ENCODE measurements around the gene GLOD5. TPM values are rescaled to one million over a fixed set of nuclear protein-coding genes. Genes with fewer than 3 reads are reported as not detected.

The GLOD5 gene
- total RNA-seq, 1 experiment from 2014 or later, result not detected

GRCh38 chrX:48785186-48785539, 23.6 kb downstream of the GLOD5 start:
- no peak for DNase-seq (ENCODE audit: low read depth, low spot score)
- TF ChIP-seq POLR2AphosphoS5 (IDR thresholded peaks at IDR 0.05; ENCODE audit: low read depth, low read length) (no peak), REST (IDR thresholded peaks at IDR 0.05; ENCODE audit: insufficient read depth in 1 of 2, low read depth in 2 of 2, low read length in 1 of 2) (no peak), SIN3A (IDR thresholded peaks at IDR 0.05; ENCODE audit: borderline replicate concordance, insufficient read depth, low read depth, low read length) (no peak), CTCF (IDR thresholded peaks at IDR 0.05) (no peak), TCF7L2 (IDR thresholded peaks at IDR 0.05; ENCODE audit: low read depth, low read length) (no peak)
- H3K36me3 ChIP-seq (ENCODE audit: control insufficient read depth, insufficient read depth, low read length), result no peaks in the 10 kb centered on the region
- no TSS peak for BruUV-seq (replicated peaks)
- intact Hi-C loops (cut with micrococcal nuclease; ENCODE audit: unreplicated experiment), result no loop called here
- H3K27me3 ChIP-seq (ENCODE audit: control insufficient read depth, insufficient read depth, low read length), result no peaks in the 10 kb centered on the region
- no peak overlapping the region for H3K4me3 ChIP-seq (ENCODE audit: low read depth in 2 of 2, low read length in 2 of 2)
- H3K27ac ChIP-seq (ENCODE audit: low read length), result no peak overlapping the region
- no peak for ATAC-seq
- in situ Hi-C loops (cut with HindIII; ENCODE audit: low pct_unique_long_range_greater_than_20kb, low sequenced_read_pairs), result no loop called here
- CTCF ChIA-PET, result no interaction called here
- POLR2A ChIA-PET, result no interaction called here
- no peaks in the 10 kb centered on the region for H3K4me1 ChIP-seq (ENCODE audit: control insufficient read depth, insufficient read depth, low read length)
- no peaks in the 10 kb centered on the region for H3K9me3 ChIP-seq (ENCODE audit: control insufficient read depth, insufficient read depth, low read depth, low read length)

GRCh38 chrX:48785540-48786214, 24.1 kb downstream of the GLOD5 start:
- no TSS peak for BruUV-seq (replicated peaks)
- Histone ChIP-seq H3K27me3 (ENCODE audit: control insufficient read depth, insufficient read depth, low read length) (no peaks in the 10 kb centered on the region), H3K27ac (ENCODE audit: low read length) (no peak overlapping the region), H3K9me3 (ENCODE audit: control insufficient read depth, insufficient read depth, low read depth, low read length) (no peaks in the 10 kb centered on the region), H3K4me1 (ENCODE audit: control insufficient read depth, insufficient read depth, low read length) (no peaks in the 10 kb centered on the region), H3K4me3 (ENCODE audit: low read depth in 2 of 2, low read length in 2 of 2) (no peak overlapping the region), H3K36me3 (ENCODE audit: control insufficient read depth, insufficient read depth, low read length) (no peaks in the 10 kb centered on the region)
- intact Hi-C loops (cut with micrococcal nuclease; ENCODE audit: unreplicated experiment) (no loop called here), in situ Hi-C loops (cut with HindIII; ENCODE audit: low pct_unique_long_range_greater_than_20kb, low sequenced_read_pairs) (no loop called here)
- TF ChIP-seq CTCF (IDR thresholded peaks at IDR 0.05) (no peak), POLR2AphosphoS5 (IDR thresholded peaks at IDR 0.05; ENCODE audit: low read depth, low read length) (no peak), TCF7L2 (IDR thresholded peaks at IDR 0.05; ENCODE audit: low read depth, low read length) (no peak), SIN3A (IDR thresholded peaks at IDR 0.05; ENCODE audit: borderline replicate concordance, insufficient read depth, low read depth, low read length) (no peak), REST (IDR thresholded peaks at IDR 0.05; ENCODE audit: insufficient read depth in 1 of 2, low read depth in 2 of 2, low read length in 1 of 2) (no peak)
- POLR2A ChIA-PET, result no interaction called here
- DNase-seq (ENCODE audit: low read depth, low spot score) (no peak), ATAC-seq (no peak)
- CTCF ChIA-PET, result no interaction called here

All from Panc1 (cell line).